D721Med (cell line): ENCODE results near the gene DIP2C.

Source experiments
- DNase-seq: peaks from one replicate; pipeline ENCODE4 v3.0.0; 2011; ENCODE audit warnings: low spot score; ENCODE audit not compliant: insufficient read length
- FAIRE-seq: peaks from 2 replicates; lab custom pipeline; 2011; peaks lifted over from hg19 to GRCh38; lab: Jason Lieb, UNC
- CTCF ChIP-seq: IDR thresholded peaks from 2 replicates; pipeline ENCODE4 v1.5.1; 2012; ENCODE audit warnings: mild to moderate bottlenecking, control low read depth; ENCODE audit not compliant: insufficient read depth; ENCODE audit errors: missing control alignments

The DIP2C gene

GRCh38 chr10:226018-226417, 463.4 kb downstream of the DIP2C start:
- DNase-seq (no peak), FAIRE-seq (no peak)
- no peak for TF ChIP-seq CTCF

DNA sequence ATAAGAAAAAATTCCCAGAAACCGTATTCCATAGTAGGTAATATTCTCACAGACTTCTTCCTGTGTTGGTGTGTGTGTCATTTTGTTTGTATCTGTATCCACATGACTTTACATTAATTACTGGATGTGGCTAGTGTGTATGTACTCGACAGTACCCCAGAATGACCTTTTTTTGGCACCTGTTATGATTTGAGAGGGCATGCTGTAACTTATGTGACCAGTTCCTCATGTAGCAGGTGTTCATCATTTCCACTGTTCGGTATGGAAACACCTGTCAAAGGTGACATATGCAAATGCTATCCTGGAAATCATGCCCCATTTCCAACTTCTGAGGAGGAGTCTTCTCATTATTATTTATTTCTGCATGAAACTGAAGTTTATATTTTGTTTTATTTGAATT, 464.9 kb downstream of the DIP2C start:
- no peak for FAIRE-seq
- no peak for TF ChIP-seq CTCF
- no peak for DNase-seq
